HG03196 (cell line): ENCODE results near the gene RHBDL1.

Source experiments
- ATAC-seq: cut with Tn5 transposase; IDR thresholded peaks from one replicate; pipeline ENCODE4 v1.9.1; 2021; ENCODE audit not compliant: unreplicated experiment

RHBDL1 gene

GRCh38 chr16:636206-637080, 39.0 kb upstream of the RHBDL1 start, which contains the start of gene METTL26:
TSS of gene METTL26 (minus strand) at chr16:636305. CDS start at chr16:636290, 15 bp downstream.
- peak; percentile 62 for ATAC-seq

- ATAC-seq, result no peak
These were observed 38.1 kb upstream of the RHBDL1 start for GRCh38 chr16:637081-638018.

GRCh38 chr16:638034-638543, 37.4 kb upstream of the RHBDL1 start:
- ATAC-seq, result no peak

- ATAC-seq, result no peak
These were observed 36.6 kb upstream of the RHBDL1 start for GRCh38 chr16:638836-639235.

- ATAC-seq, result no peak
These were observed 34.9 kb upstream of the RHBDL1 start for GRCh38 chr16:640614-641013.

GRCh38 chr16:641326-642188, 33.9 kb upstream of the RHBDL1 start, which contains the start of gene MCRIP2:
TSS of gene MCRIP2 (plus strand) at chr16:641828. CDS start at chr16:641992, 164 bp downstream.
- peak; percentile 41 for ATAC-seq

- no peak for ATAC-seq
These were observed 33.1 kb upstream of the RHBDL1 start for GRCh38 chr16:642189-643049.

GRCh38 chr16:643050-643368, 32.5 kb upstream of the RHBDL1 start:
- ATAC-seq, result no peak

GRCh38 chr16:644556-644955, 30.9 kb upstream of the RHBDL1 start:
- ATAC-seq, result no peak

GRCh38 chr16:645852-646678, 29.4 kb upstream of the RHBDL1 start:
- ATAC-seq, result no peak

GRCh38 chr16:646679-647172, 28.7 kb upstream of the RHBDL1 start:
- no peak for ATAC-seq

GRCh38 chr16:647173-647902, 28.1 kb upstream of the RHBDL1 start:
- ATAC-seq, result no peak

- ATAC-seq, result no peak
These were observed 27.2 kb upstream of the RHBDL1 start for GRCh38 chr16:648071-648780.

- peak; percentile 58 for ATAC-seq
These were observed 26.5 kb upstream of the RHBDL1 start, which contains the start of gene WDR90 for GRCh38 chr16:648781-649589. TSS of gene WDR90 (plus strand) at chr16:649365. CDS start at chr16:649417, 52 bp downstream.

GRCh38 chr16:649631-650030, 25.8 kb upstream of the RHBDL1 start:
- no peak for ATAC-seq

- no peak for ATAC-seq
These were observed 23.6 kb upstream of the RHBDL1 start for GRCh38 chr16:651844-652243.
